IPS-18a (cell line): Measurements from ENCODE around the gene KIRREL2.

Source experiments
- H3K27ac ChIP-seq: one replicate; pipeline ENCODE4 v1.5.1; 2013; ENCODE audit warnings: low read length
- H3K27me3 ChIP-seq: one replicate; pipeline ENCODE4 v1.6.1; 2013; ENCODE audit warnings: mild to moderate bottlenecking, low read length; ENCODE audit not compliant: control insufficient read depth, insufficient read depth
- H3K36me3 ChIP-seq: one replicate; pipeline ENCODE4 v1.6.1; 2013; ENCODE audit warnings: low read depth, low read length; ENCODE audit not compliant: control insufficient read depth
- H3K4me1 ChIP-seq: one replicate; pipeline ENCODE4 v1.6.1; 2013; ENCODE audit warnings: low read depth, low read length; ENCODE audit not compliant: control insufficient read depth
- H3K4me3 ChIP-seq: one replicate; pipeline ENCODE4 v1.5.1; 2013; ENCODE audit warnings: low read length
- H3K9ac ChIP-seq: one replicate; pipeline ENCODE4 v1.6.1; 2013; ENCODE audit warnings: mild to moderate bottlenecking, low read length, moderate library complexity
- H3K9me3 ChIP-seq: one replicate; pipeline ENCODE4 v1.6.1; 2013; ENCODE audit warnings: low read depth, low read length; ENCODE audit not compliant: control insufficient read depth

The KIRREL2 gene

GRCh38 chr19:35846038-35846668 is 10.6 kb upstream of the KIRREL2 start:
- Histone ChIP-seq H3K9me3 (no peaks in the 10 kb centered on the region), H3K4me3 (peak overlapping the region; percentile 43), H3K9ac (no peak overlapping the region), H3K27ac (no peak overlapping the region), H3K27me3 (peaks cover 67% of the 10 kb centered on the region), H3K4me1 (peaks cover 5% of the 10 kb centered on the region), H3K36me3 (no peaks in the 10 kb centered on the region)

- Histone ChIP-seq H3K4me3 (no peak overlapping the region), H3K9me3 (no peaks in the 10 kb centered on the region), H3K4me1 (peaks cover 5% of the 10 kb centered on the region), H3K27ac (no peak overlapping the region), H3K9ac (no peak overlapping the region), H3K27me3 (peaks cover 50% of the 10 kb centered on the region), H3K36me3 (no peaks in the 10 kb centered on the region)
Observed at GRCh38 chr19:35847911-35848310, 8.8 kb upstream of the KIRREL2 start.

GRCh38 chr19:35848486-35848885 is 8.2 kb upstream of the KIRREL2 start:
- Histone ChIP-seq H3K4me1 (peaks cover 5% of the 10 kb centered on the region), H3K27me3 (peaks cover 44% of the 10 kb centered on the region), H3K9me3 (no peaks in the 10 kb centered on the region), H3K4me3 (no peak overlapping the region), H3K9ac (no peak overlapping the region), H3K36me3 (no peaks in the 10 kb centered on the region), H3K27ac (no peak overlapping the region)

- Histone ChIP-seq H3K9ac (no peak overlapping the region), H3K27ac (no peak overlapping the region), H3K4me1 (peaks cover 5% of the 10 kb centered on the region), H3K27me3 (peaks cover 39% of the 10 kb centered on the region), H3K9me3 (no peaks in the 10 kb centered on the region), H3K36me3 (no peaks in the 10 kb centered on the region), H3K4me3 (no peak overlapping the region)
Observed at GRCh38 chr19:35848919-35849505, 7.7 kb upstream of the KIRREL2 start.

- no peak overlapping the region for H3K4me3 ChIP-seq
- no peaks in the 10 kb centered on the region for H3K9me3 ChIP-seq
- no peak overlapping the region for H3K9ac ChIP-seq
- no peak overlapping the region for H3K27ac ChIP-seq
- H3K27me3 ChIP-seq, result peaks cover 34% of the 10 kb centered on the region
- peaks cover 10% of the 10 kb centered on the region for H3K4me1 ChIP-seq
- no peaks in the 10 kb centered on the region for H3K36me3 ChIP-seq
Observed at GRCh38 chr19:35851213-35852028, 5.3 kb upstream of the KIRREL2 start.

GRCh38 chr19:35852029-35852780 is 4.5 kb upstream of the KIRREL2 start, which contains the start of gene NPHS1:
TSS of gene NPHS1 (minus strand) at chr19:35852504. CDS start at chr19:35851837, 667 bp downstream.
- H3K9ac ChIP-seq, result no peak within 1 kb of the TSS
- H3K36me3 ChIP-seq, result no peaks in the 10 kb centered on the region
- no peak within 1 kb of the TSS for H3K4me3 ChIP-seq
- H3K9me3 ChIP-seq, result no peaks in the 10 kb centered on the region
- H3K4me1 ChIP-seq, result peaks cover 7% of the 10 kb centered on the region
- peaks cover 36% of the 10 kb centered on the region for H3K27me3 ChIP-seq
- H3K27ac ChIP-seq, result no peak within 1 kb of the TSS

GRCh38 chr19:35853038-35853756 is 3.5 kb upstream of the KIRREL2 start:
- H3K9ac ChIP-seq, result no peak overlapping the region
- no peak overlapping the region for H3K4me3 ChIP-seq
- no peak overlapping the region for H3K27ac ChIP-seq
- peaks cover 41% of the 10 kb centered on the region for H3K27me3 ChIP-seq
- H3K4me1 ChIP-seq, result peaks cover 7% of the 10 kb centered on the region
- no peaks in the 10 kb centered on the region for H3K9me3 ChIP-seq
- H3K36me3 ChIP-seq, result no peaks in the 10 kb centered on the region

GRCh38 chr19:35858311-35858710 is 1.6 kb downstream of the KIRREL2 start:
- no peaks in the 10 kb centered on the region for H3K36me3 ChIP-seq
- H3K4me3 ChIP-seq, result no peak overlapping the region
- H3K9ac ChIP-seq, result no peak overlapping the region
- H3K27ac ChIP-seq, result no peak overlapping the region
- no peaks in the 10 kb centered on the region for H3K9me3 ChIP-seq
- peaks cover 14% of the 10 kb centered on the region for H3K4me1 ChIP-seq
- H3K27me3 ChIP-seq, result peaks cover 84% of the 10 kb centered on the region

GRCh38 chr19:35859414-35859813 is 2.7 kb downstream of the KIRREL2 start:
- Histone ChIP-seq H3K4me1 (peaks cover 14% of the 10 kb centered on the region), H3K9ac (no peak overlapping the region), H3K9me3 (no peaks in the 10 kb centered on the region), H3K27ac (no peak overlapping the region), H3K27me3 (peaks cover 84% of the 10 kb centered on the region), H3K4me3 (no peak overlapping the region), H3K36me3 (no peaks in the 10 kb centered on the region)

GRCh38 chr19:35860436-35860817 is 3.7 kb downstream of the KIRREL2 start:
- peak overlapping the region; percentile 53 for H3K4me3 ChIP-seq
- no peak overlapping the region for H3K27ac ChIP-seq
- no peaks in the 10 kb centered on the region for H3K36me3 ChIP-seq
- H3K27me3 ChIP-seq, result peaks cover 74% of the 10 kb centered on the region
- no peak overlapping the region for H3K9ac ChIP-seq
- peaks cover 13% of the 10 kb centered on the region for H3K4me1 ChIP-seq
- H3K9me3 ChIP-seq, result no peaks in the 10 kb centered on the region
